DND-41 (cell line): ENCODE data around the gene CHERP.
A peak's percentile ranks its signal among the peaks of the same experiment; 100 is the strongest.

Experiments used
- ATAC-seq: fragments of 200-7000 bp; cut with Tn5 transposase; 3 replicates; pipeline ENCODE4 v1.9.1; 2021; ENCODE audit warnings: low read depth; ENCODE audit not compliant: insufficient read depth
- DNase-seq: peaks from one replicate; pipeline ENCODE4 v3.0.0-alpha.2; 2020
- H2AFZ ChIP-seq: 2 replicates; pipeline ENCODE4 v1.6.0; 2012; ENCODE audit warnings: low read depth, low read length
- H3K27ac ChIP-seq: 2 replicates; pipeline ENCODE4 v1.5.1; 2012; ENCODE audit warnings: low read length, inconsistent platforms
- H3K27me3 ChIP-seq: fragments of 200-600 bp; sonication (generic); 2 replicates; pipeline ENCODE4 v1.6.0; 2012; ENCODE audit warnings: low read length, mild to moderate bottlenecking, inconsistent platforms; ENCODE audit not compliant: insufficient read depth, poor library complexity
- H3K36me3 ChIP-seq: 2 replicates; pipeline ENCODE4 v1.5.1; 2012; ENCODE audit warnings: low read length, inconsistent platforms; ENCODE audit not compliant: insufficient read depth
- H3K4me1 ChIP-seq: 2 replicates; pipeline ENCODE4 v1.5.1; 2012; ENCODE audit warnings: mild to moderate bottlenecking, low read length; ENCODE audit not compliant: insufficient read depth
- H3K4me2 ChIP-seq: 2 replicates; pipeline ENCODE4 v1.6.0; 2012; ENCODE audit warnings: mild to moderate bottlenecking, moderate library complexity, low read length, inconsistent platforms; ENCODE audit not compliant: insufficient read depth
- H3K4me3 ChIP-seq, 2 experiments: fragments of 200-600 bp in 1 of 2; shearing (Covaris generic) in 1 of 2; 2 replicates each; pipeline ENCODE4 v1.5.1; 2012 to 2016; ENCODE audit warnings: inconsistent platforms in 2 of 2, low read length in 2 of 2, mild to moderate bottlenecking in 2 of 2, low read depth in 1 of 2, moderate library complexity in 1 of 2
- H3K79me2 ChIP-seq: 2 replicates; pipeline ENCODE4 v1.6.0; 2012; ENCODE audit warnings: low read length, inconsistent platforms; ENCODE audit not compliant: insufficient read depth
- H3K9ac ChIP-seq: 2 replicates; pipeline ENCODE4 v1.6.0; 2012; ENCODE audit warnings: low read depth, mild to moderate bottlenecking, inconsistent platforms, low read length, moderate library complexity
- H3K9me3 ChIP-seq: 2 replicates; pipeline ENCODE4 v1.5.1; 2012; ENCODE audit warnings: low read length, moderate library complexity, mild to moderate bottlenecking, inconsistent platforms; ENCODE audit not compliant: insufficient read depth, severe bottlenecking
- H4K20me1 ChIP-seq: 2 replicates; pipeline ENCODE4 v1.6.0; 2012; ENCODE audit warnings: low read length; ENCODE audit not compliant: insufficient read depth
- CTCF ChIP-seq: IDR thresholded peaks from 2 replicates; pipeline ENCODE4 v1.5.1; 2012; ENCODE audit warnings: borderline replicate concordance, low read length, moderate library complexity, mild to moderate bottlenecking; ENCODE audit not compliant: poor library complexity, severe bottlenecking; ENCODE audit errors: extremely low read depth
- EZH2 ChIP-seq: IDR thresholded peaks from 3 replicates; pipeline ENCODE4 v1.6.1; 2012; ENCODE audit warnings: borderline replicate concordance, low read depth, mild to moderate bottlenecking, moderate library complexity, low read length, inconsistent platforms; ENCODE audit not compliant: severe bottlenecking

The CHERP gene

GRCh38 chr19:16566702-16567101 lies 24.5 kb upstream of the CHERP start:
- H3K4me2 ChIP-seq, result peak overlapping the region; percentile 41
- TF ChIP-seq CTCF (no peak), EZH2 (no peak)
- 0 out of 2 replicates have a peak, but pooled peaks cover 3% of the 10 kb centered on the region for H4K20me1 ChIP-seq
- peak overlapping the region; percentile 50 for H3K9ac ChIP-seq
- peak overlapping the region; percentile 92 for H3K27ac ChIP-seq
- peaks cover 61% of the 10 kb centered on the region for H3K4me1 ChIP-seq
- H3K79me2 ChIP-seq, result peaks cover 47% of the 10 kb centered on the region
- peaks cover 82% of the 10 kb centered on the region for H3K36me3 ChIP-seq
- no peak for ATAC-seq
- H3K9me3 ChIP-seq, result no peaks in the 10 kb centered on the region
- no peak for DNase-seq
- H2AFZ ChIP-seq, result peak overlapping the region; percentile 4; the same call in 1 of the 2 replicates
- peak overlapping the region in 1 of 2 experiments; percentile 19; a peak in 1 of 4 replicates for H3K4me3 ChIP-seq
- H3K27me3 ChIP-seq, result no peaks in the 10 kb centered on the region

GRCh38 chr19:16566161-16566560 lies 23.9 kb upstream of the CHERP start:
- Histone ChIP-seq H3K4me3 (peak overlapping the region in 1 of 2 experiments; percentile 19; a peak in 1 of 4 replicates), H3K4me2 (peak overlapping the region; percentile 41), H3K27me3 (no peaks in the 10 kb centered on the region), H3K36me3 (peaks cover 85% of the 10 kb centered on the region), H3K4me1 (peaks cover 56% of the 10 kb centered on the region), H3K27ac (peak overlapping the region; percentile 92), H2AFZ (peak overlapping the region; percentile 4; the same call in 1 of the 2 replicates), H3K9ac (peak overlapping the region; percentile 50), H3K79me2 (peaks cover 42% of the 10 kb centered on the region), H3K9me3 (no peaks in the 10 kb centered on the region), H4K20me1 (no peaks in the 10 kb centered on the region)
- no peak for TF ChIP-seq EZH2
- peak; percentile 20 for TF ChIP-seq CTCF
- DNase-seq (peak; percentile 91), ATAC-seq (peak; percentile 99)

- Histone ChIP-seq H3K4me2 (no peak overlapping the region), H3K9me3 (no peaks in the 10 kb centered on the region), H3K36me3 (peaks cover 83% of the 10 kb centered on the region)
Measured at GRCh38 chr19:16564842-16565241, 22.6 kb upstream of the CHERP start.

More at GRCh38 chr19:16564842-16565241, 22.6 kb upstream of the CHERP start:
- H2AFZ ChIP-seq, result no peak overlapping the region
- H3K4me1 ChIP-seq, result peaks cover 43% of the 10 kb centered on the region
- TF ChIP-seq CTCF (no peak), EZH2 (no peak)
- no peak overlapping the region for H3K9ac ChIP-seq
- no peaks in the 10 kb centered on the region for H3K27me3 ChIP-seq
- DNase-seq, result no peak
- peaks cover 29% of the 10 kb centered on the region for H3K79me2 ChIP-seq
- no peak for ATAC-seq
- H4K20me1 ChIP-seq, result 0 out of 2 replicates have a peak, but pooled peaks cover 4% of the 10 kb centered on the region
- H3K27ac ChIP-seq, result no peak overlapping the region; the same call in 1 of the 2 replicates
- H3K4me3 ChIP-seq, result no peak overlapping the region
